GM10248 (cell line): ENCODE data around the gene PLA2G2E.

ENCODE experiments used
- CTCF ChIA-PET: fragments of 300-600 bp; sonication (Branson Sonifier 250); formaldehyde crosslinking; extraction: SDS; loops from one replicate; lab custom pipeline; 2021; ENCODE audit warnings: antibody characterized with exemption; lab: Yijun Ruan, JAX
- POLR2A ChIA-PET: fragments of 350-650 bp; sonication (Branson Sonifier 250); formaldehyde crosslinking; extraction: SDS; loops from one replicate; lab custom pipeline; 2020; ENCODE audit warnings: antibody characterized with exemption; lab: Yijun Ruan, JAX
- DNase-seq: peaks from one replicate; pipeline ENCODE4 v3.0.0; 2012; ENCODE audit errors: extremely low spot score
- CTCF ChIP-seq: IDR thresholded peaks from 2 replicates; pipeline ENCODE4 v1.5.1; 2012; ENCODE audit warnings: mild to moderate bottlenecking, low read depth; ENCODE audit errors: extremely low read depth, missing control alignments, control extremely low read depth

Gene PLA2G2E

DNA sequence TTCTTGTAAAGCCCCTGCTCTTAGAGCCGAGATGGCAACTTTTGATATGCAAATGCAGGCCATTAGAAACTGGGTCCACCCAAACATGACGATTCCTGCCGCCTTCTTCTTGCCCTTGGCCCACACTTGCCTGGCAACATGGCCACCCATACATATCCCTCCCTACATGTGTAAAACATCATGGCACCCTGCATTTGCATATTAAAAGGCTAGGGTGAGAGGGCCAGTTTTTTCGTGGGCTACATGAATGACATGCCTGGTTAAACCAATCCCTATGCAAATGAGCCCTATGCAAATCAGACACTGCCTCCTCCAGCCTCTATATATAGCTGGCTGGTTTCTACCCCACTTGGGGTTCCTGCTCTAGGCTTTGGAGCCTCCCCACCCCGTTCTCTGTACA lies 37.2 kb upstream of the PLA2G2E start:
- no peak for DNase-seq
- CTCF ChIA-PET = no interaction called here
- POLR2A ChIA-PET = no interaction called here
- TF ChIP-seq CTCF = no peak

GRCh38 chr1:19957779-19958178 lies 34.4 kb upstream of the PLA2G2E start:
- ChIA-PET POLR2A (no interaction called here), CTCF (interaction anchor here (1.0 to 1.4 kb wide), 2 partner anchors 12 to 194 kb away, joined by 3 to 4 read pairs; no protein-coding TSS in a partner anchor)
- no peak for DNase-seq
- TF ChIP-seq CTCF = no peak

DNA sequence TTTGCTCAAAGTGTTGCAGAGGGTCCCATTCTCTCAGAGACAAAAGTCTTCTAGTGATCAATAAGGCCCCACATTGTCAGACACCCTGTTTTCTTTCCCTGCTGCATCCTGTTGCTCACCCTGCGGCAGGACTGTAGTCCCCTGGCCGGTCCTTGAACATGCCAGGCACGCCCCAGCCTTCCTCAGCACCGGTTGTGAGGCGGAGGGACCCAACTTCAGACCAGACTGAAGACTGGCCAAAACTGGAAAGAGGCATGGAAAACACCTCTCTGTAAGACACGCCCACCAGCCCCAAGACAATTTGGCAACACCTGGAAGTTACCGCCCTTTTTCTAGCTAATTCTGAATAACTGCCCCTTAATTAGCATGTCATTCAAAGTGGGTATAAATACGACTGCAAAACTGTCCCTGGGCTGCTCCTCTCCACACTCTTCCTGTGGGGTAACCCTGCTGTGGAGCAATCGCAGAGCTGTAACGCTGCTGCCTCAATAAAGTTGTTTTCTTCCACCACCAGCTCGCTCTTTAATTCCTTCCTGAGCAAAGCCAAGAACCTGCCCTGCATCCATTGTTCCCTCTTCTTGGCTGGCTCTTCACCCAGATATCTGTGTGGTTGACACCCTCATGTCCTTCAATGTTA lies 32.2 kb upstream of the PLA2G2E start:
- CTCF ChIA-PET = no interaction called here
- no peak for DNase-seq
- no peak for TF ChIP-seq CTCF
- POLR2A ChIA-PET = no interaction called here

- DNase-seq = no peak
- ChIA-PET POLR2A (no interaction called here), CTCF (no interaction called here)
- TF ChIP-seq CTCF = no peak
These were observed 30.6 kb upstream of the PLA2G2E start for GRCh38 chr1:19954059-19954458.

GRCh38 chr1:19949016-19949415 lies 25.6 kb upstream of the PLA2G2E start:
- no peak for TF ChIP-seq CTCF
- DNase-seq = no peak
- ChIA-PET POLR2A (no interaction called here), CTCF (interaction anchor here (1.1 kb wide), 2 partner anchors 11 to 203 kb away, joined by 3 to 4 read pairs; no protein-coding TSS in a partner anchor)

DNA sequence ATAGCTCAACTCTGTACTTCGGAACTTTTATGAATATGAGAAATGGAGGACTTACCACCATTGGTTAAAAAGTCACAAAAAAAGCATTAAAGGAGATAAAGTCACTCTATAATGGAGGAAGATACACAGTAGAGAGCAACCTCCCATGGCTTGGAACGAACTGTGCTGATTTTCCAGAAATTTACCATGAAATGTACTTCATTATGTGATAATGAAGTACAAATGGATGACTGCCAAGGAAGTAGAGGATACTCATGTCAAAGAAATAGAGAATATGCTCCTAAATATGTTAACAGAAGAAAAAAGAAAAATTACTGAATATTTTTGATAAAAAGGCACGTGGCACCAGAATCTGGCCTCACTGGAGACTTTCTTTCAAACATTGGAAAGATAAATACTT lies 23.6 kb upstream of the PLA2G2E start:
- POLR2A ChIA-PET = no interaction called here
- no peak for TF ChIP-seq CTCF
- CTCF ChIA-PET = interaction anchor here (1.4 kb wide), 1 partner anchor 11 kb away, joined by 4 read pairs; no protein-coding TSS in a partner anchor
- DNase-seq = no peak

- ChIA-PET POLR2A (no interaction called here), CTCF (interaction anchor here (1.2 to 1.4 kb wide), 2 partner anchors 11 to 207 kb away, joined by 3 to 4 read pairs; no protein-coding TSS in a partner anchor)
- no peak for TF ChIP-seq CTCF
- no peak for DNase-seq
These were observed 22.9 kb upstream of the PLA2G2E start for GRCh38 chr1:19946331-19946751.
